Measurements from ENCODE around the gene TMEM37. TPM values are rescaled to one million over a fixed set of nuclear protein-coding genes. Genes with fewer than 3 reads are reported as not detected.

TMEM37 gene
- total and polyA plus RNA-seq, 9 of the 15 experiments (the other 6 are each of a cell fraction or from before 2014, with no cell fraction given), result 0.03 to 0.64 (median 0.31) TPM; not detected in 1

DNA sequence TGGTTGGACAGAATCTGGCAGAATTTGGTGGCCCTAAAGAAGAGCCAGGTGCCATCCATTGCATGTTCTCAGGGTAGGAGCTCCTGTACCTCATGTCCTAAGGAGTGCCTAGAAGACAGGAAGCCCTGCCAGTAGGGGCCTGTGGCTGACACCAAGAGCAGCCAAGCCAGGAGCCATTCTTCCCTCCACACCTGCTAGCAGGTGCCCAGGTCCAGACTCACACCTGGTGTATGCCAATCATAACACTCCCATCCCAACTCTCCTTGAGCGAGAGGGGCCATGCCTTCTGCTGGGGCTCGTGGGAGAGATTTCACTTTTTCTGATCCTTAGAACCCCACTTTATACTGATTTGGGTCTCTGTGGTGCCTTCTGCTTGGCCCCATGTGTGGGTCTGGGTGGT lies 26.5 kb upstream of the TMEM37 start (continued):
- no peak for TF ChIP-seq TEAD4 (IDR thresholded peaks at IDR 0.05; ENCODE audit: low read length)
- no peak for TF ChIP-seq TEAD4 (CRISPR knock-in tag; IDR thresholded peaks at IDR 0.05; ENCODE audit: borderline replicate concordance)
- TF ChIP-seq, protein P1, sequence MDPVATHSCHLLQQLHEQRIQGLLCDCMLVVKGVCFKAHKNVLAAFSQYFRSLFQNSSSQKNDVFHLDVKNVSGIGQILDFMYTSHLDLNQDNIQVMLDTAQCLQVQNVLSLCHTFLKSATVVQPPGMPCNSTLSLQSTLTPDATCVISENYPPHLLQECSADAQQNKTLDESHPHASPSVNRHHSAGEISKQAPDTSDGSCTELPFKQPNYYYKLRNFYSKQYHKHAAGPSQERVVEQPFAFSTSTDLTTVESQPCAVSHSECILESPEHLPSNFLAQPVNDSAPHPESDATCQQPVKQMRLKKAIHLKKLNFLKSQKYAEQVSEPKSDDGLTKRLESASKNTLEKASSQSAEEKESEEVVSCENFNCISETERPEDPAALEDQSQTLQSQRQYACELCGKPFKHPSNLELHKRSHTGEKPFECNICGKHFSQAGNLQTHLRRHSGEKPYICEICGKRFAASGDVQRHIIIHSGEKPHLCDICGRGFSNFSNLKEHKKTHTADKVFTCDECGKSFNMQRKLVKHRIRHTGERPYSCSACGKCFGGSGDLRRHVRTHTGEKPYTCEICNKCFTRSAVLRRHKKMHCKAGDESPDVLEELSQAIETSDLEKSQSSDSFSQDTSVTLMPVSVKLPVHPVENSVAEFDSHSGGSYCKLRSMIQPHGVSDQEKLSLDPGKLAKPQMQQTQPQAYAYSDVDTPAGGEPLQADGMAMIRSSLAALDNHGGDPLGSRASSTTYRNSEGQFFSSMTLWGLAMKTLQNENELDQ (CRISPR knock-in tag; IDR thresholded peaks at IDR 0.05; ENCODE audit: borderline replicate concordance), result no peak
- TF ChIP-seq, protein P2, sequence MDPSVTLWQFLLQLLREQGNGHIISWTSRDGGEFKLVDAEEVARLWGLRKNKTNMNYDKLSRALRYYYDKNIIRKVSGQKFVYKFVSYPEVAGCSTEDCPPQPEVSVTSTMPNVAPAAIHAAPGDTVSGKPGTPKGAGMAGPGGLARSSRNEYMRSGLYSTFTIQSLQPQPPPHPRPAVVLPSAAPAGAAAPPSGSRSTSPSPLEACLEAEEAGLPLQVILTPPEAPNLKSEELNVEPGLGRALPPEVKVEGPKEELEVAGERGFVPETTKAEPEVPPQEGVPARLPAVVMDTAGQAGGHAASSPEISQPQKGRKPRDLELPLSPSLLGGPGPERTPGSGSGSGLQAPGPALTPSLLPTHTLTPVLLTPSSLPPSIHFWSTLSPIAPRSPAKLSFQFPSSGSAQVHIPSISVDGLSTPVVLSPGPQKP (CRISPR knock-in tag; IDR thresholded peaks at IDR 0.05), result no peak
- no peak for TF ChIP-seq CREBBP (IDR thresholded peaks at IDR 0.05; ENCODE audit: low read depth, low read length)
- no peak for TF ChIP-seq ZNF780A (CRISPR knock-in tag; IDR thresholded peaks at IDR 0.05)

Measured in K562 (cell line).